Liver (tissue), 9 donors: Measurements from ENCODE around the gene PRKACA. TPM values are rescaled to one million over a fixed set of nuclear protein-coding genes. Genes with fewer than 3 reads are reported as not detected.

Experiments used
- DNase-seq: peaks from one replicate; pipeline ENCODE4 v3.0.0-alpha.2; 2017; ENCODE audit warnings: low spot score
- H3K27ac ChIP-seq, 2 donors: one replicate each; pipeline ENCODE4 v1.7.0; 2013; ENCODE audit warnings: inconsistent platforms in 2 of 2, low read length in 2 of 2, control low read depth in 1 of 2, low read depth in 1 of 2, mild to moderate bottlenecking in 1 of 2
- H3K27me3 ChIP-seq, 4 donors: one replicate each; pipeline versions ENCODE4 v1.6.1 to v1.7.0; 2013; ENCODE audit warnings: low read length in 3 of 4, inconsistent platforms in 1 of 4, mild to moderate bottlenecking in 1 of 4, moderate library complexity in 1 of 4; ENCODE audit not compliant: control insufficient read depth in 4 of 4, insufficient read depth in 4 of 4
- H3K36me3 ChIP-seq, 4 donors: one replicate each; pipeline versions ENCODE4 v1.6.1 to v1.7.0; 2013; ENCODE audit warnings: low read length in 3 of 4, mild to moderate bottlenecking in 3 of 4, low read depth in 1 of 4, moderate library complexity in 1 of 4; ENCODE audit not compliant: control insufficient read depth in 4 of 4, insufficient read depth in 3 of 4
- H3K4me1 ChIP-seq, 4 donors: one replicate each; pipeline versions ENCODE4 v1.6.1 to v1.7.0; 2013; ENCODE audit warnings: low read length in 3 of 4, mild to moderate bottlenecking in 3 of 4, moderate library complexity in 1 of 4; ENCODE audit not compliant: control insufficient read depth in 4 of 4, insufficient read depth in 4 of 4
- H3K4me3 ChIP-seq, 3 donors: one replicate each; pipeline versions ENCODE4 v1.6.1 to v1.7.0; 2013; ENCODE audit warnings: low read length in 3 of 3, control low read depth in 1 of 3, low read depth in 1 of 3, mild to moderate bottlenecking in 1 of 3
- H3K9ac ChIP-seq, 2 donors: one replicate each; pipeline ENCODE4 v1.7.0; 2013; ENCODE audit warnings: low read length in 2 of 2, mild to moderate bottlenecking in 2 of 2, moderate library complexity in 2 of 2, control low read depth in 1 of 2, low read depth in 1 of 2
- H3K9me3 ChIP-seq, 4 donors: one replicate each; pipeline versions ENCODE4 v1.6.1 to v1.7.0; 2013; ENCODE audit warnings: low read length in 3 of 4; ENCODE audit not compliant: control insufficient read depth in 4 of 4
- CTCF ChIP-seq: fragments of 150-350 bp; IDR thresholded peaks from 2 replicates; pipeline ENCODE4 v1.5.1; 2017; ENCODE audit warnings: improper control_type of control experiment, low read depth, low read length; ENCODE audit not compliant: missing input control
- EGR1 ChIP-seq, 2 donors: IDR thresholded peaks; 2 replicates each; pipeline ENCODE4 v1.6.1; 2016 to 2018; ENCODE audit warnings: antibody characterized with exemption in 2 of 2, low read depth in 2 of 2
- FOXA1 ChIP-seq: IDR thresholded peaks from 2 replicates; pipeline ENCODE4 v1.6.1; 2016; ENCODE audit warnings: antibody characterized with exemption
- FOXA2 ChIP-seq: IDR thresholded peaks from 2 replicates; pipeline ENCODE4 v1.6.1; 2016; ENCODE audit warnings: antibody characterized with exemption
- GABPA ChIP-seq, 2 donors: IDR thresholded peaks in 1 of 2; conservative IDR thresholded peaks in 1 of 2; 2 replicates each; pipeline ENCODE4 v1.6.1; 2016; ENCODE audit warnings: antibody characterized with exemption in 2 of 2, mild to moderate bottlenecking in 1 of 2, moderate library complexity in 1 of 2
- HNF4G ChIP-seq: IDR thresholded peaks from 2 replicates; pipeline ENCODE4 v1.6.1; 2016; ENCODE audit warnings: antibody characterized with exemption
- JUND ChIP-seq, 2 donors: IDR thresholded peaks; 2 replicates each; pipeline ENCODE4 v1.6.1; 2016; ENCODE audit warnings: antibody characterized with exemption in 2 of 2
- RAD21 ChIP-seq, 2 donors: IDR thresholded peaks; 2 replicates each; pipeline ENCODE4 v1.6.1; 2016; ENCODE audit warnings: antibody characterized with exemption in 2 of 2, mild to moderate bottlenecking in 2 of 2
- REST ChIP-seq: IDR thresholded peaks from 2 replicates; pipeline ENCODE4 v1.6.1; 2016; ENCODE audit warnings: antibody characterized with exemption, mild to moderate bottlenecking
- RXRA ChIP-seq, 2 donors: IDR thresholded peaks; 2 replicates each; pipeline ENCODE4 v1.6.1; 2017 to 2018; ENCODE audit warnings: antibody characterized with exemption in 2 of 2, mild to moderate bottlenecking in 1 of 2
- SP1 ChIP-seq: IDR thresholded peaks from 2 replicates; pipeline ENCODE4 v1.6.1; 2018; ENCODE audit warnings: antibody characterized with exemption, mild to moderate bottlenecking
- YY1 ChIP-seq: IDR thresholded peaks from 2 replicates; pipeline ENCODE4 v1.6.1; 2016; ENCODE audit warnings: antibody characterized with exemption, mild to moderate bottlenecking
- WGBS: extraction: QIAGEN DNeasy Blood & Tissue Kit; methylation state at CpG from one replicate; pipeline ENCODE4 v1.1.7; 2013; 5-methylcytosine and 5-hydroxymethylcytosine counted together
- polyA plus RNA-seq, 2 donors: library from polyadenylated mRNA; stranded (reverse) in 1 of 2; unstranded in 1 of 2; fragments of 200-250 nt in 1 of 2; fragments of >200 nt in 1 of 2; fragmentation: Nextera tagmentation in 1 of 2; extraction: Ambion mirVana in 1 of 2; gene quantifications; one replicate each; pipeline versions ENCODE4 v1.2.1 to v1.2.3, GENCODE V29; 2013 to 2015
- total RNA-seq, 2 donors: library from RNA; depleted of rRNA; stranded (reverse); fragments of >200 nt; gene quantifications; one replicate each; pipeline ENCODE4 v1.2.3, GENCODE V29; 2014
- TF ChIP-seq, protein P1 (sequence below): IDR thresholded peaks from 2 replicates; pipeline ENCODE4 v1.6.1; 2016; ENCODE audit warnings: antibody characterized with exemption
- TF ChIP-seq, protein P2 (sequence below): IDR thresholded peaks from 2 replicates; pipeline ENCODE4 v1.6.1; 2016; ENCODE audit warnings: antibody characterized with exemption
- donor health status: healthy.
- donor health status: healthy.
- donor health status: healthy.
- donor health status: healthy.
- donor health status: healthy.

PRKACA gene
- total and polyA plus RNA-seq, 4 donors: 15.5 to 72.4 (median 40.2) TPM

DNA sequence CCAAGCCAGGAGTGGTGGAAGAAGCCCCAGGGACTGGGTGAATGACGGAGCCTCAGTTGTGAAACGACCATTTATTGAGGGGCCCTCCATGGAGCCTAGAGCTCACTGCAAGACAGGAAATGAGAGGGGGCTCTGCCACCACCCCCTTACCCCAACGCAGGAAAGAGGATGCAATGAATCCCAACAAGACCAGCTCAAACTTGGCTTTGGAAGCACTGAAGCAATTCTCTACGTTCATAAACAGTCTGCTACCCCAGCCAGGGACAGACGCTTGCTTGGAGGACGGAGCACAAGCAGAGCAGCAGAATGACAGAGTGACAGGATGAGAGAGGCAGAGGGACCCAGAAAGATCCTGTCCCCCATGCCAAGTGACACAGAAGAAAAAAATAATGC lies 1.0 kb downstream of the PRKACA start:
- peaks cover 13 to 67% (median 58%) of the 10 kb centered on the region in 4 donors for H3K4me1 ChIP-seq

GRCh38 chr19:14115756-14116155 lies 1.8 kb downstream of the PRKACA start:
- no peak for DNase-seq
- Histone ChIP-seq H3K4me1 (peaks cover 15 to 68% (median 59%) of the 10 kb centered on the region in 4 donors), H3K27ac (peak overlapping the region; percentile 55 to 56), H3K27me3 (no peaks in the 10 kb centered on the region), H3K9ac (no peak overlapping the region), H3K4me3 (no peak overlapping the region), H3K36me3 (no peaks in the 10 kb centered on the region), H3K9me3 (no peaks in the 10 kb centered on the region)
- TF ChIP-seq FOXA1 (no peak), SP1 (no peak), RAD21 (IDR thresholded peaks at IDR 0.05) (no peak)
- TF ChIP-seq, protein P1, sequence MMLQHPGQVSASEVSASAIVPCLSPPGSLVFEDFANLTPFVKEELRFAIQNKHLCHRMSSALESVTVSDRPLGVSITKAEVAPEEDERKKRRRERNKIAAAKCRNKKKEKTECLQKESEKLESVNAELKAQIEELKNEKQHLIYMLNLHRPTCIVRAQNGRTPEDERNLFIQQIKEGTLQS: no peak
- WGBS: 88% methylated on average over 5 of the region's 5 CpGs

More for the DNA sequence above, 1.0 kb downstream of the PRKACA start:
- 16% methylated on average over 6 of the region's 6 CpGs for WGBS
- H3K27me3 ChIP-seq: no peaks in the 10 kb centered on the region
- H3K27ac ChIP-seq: peak overlapping the region; percentile 23 to 66
- no peak for TF ChIP-seq HNF4G
- H3K9me3 ChIP-seq: no peaks in the 10 kb centered on the region
- H3K4me3 ChIP-seq: peak overlapping the region in 2 of 3 donors; percentile 88 to 90
- H3K9ac ChIP-seq: peak overlapping the region in 1 of 2 donors; percentile 53
- no peak for DNase-seq
- H3K36me3 ChIP-seq: no peaks in the 10 kb centered on the region

DNA sequence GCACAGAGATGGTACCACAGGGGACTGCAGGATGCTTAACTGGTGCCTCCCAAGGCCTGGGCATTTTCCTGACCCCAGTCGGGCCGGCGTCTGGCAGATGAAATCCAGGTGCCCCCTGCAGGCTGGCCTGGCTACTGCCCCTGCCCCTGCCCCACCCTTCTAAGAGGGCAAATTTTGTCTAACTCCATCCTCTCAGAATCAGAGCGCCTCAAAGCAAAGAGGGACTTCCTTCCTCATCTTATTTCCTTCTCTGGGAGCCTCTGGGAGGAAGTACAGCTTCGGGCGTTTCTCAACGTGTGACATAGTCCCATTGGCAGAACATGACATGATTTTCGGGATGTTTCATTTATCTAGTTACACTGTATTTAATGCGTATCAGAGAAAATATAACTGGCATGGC lies 2.7 kb downstream of the PRKACA start:
- DNase-seq: no peak
- no peaks in the 10 kb centered on the region for H3K36me3 ChIP-seq
- peak overlapping the region; percentile 88 to 97 for H3K27ac ChIP-seq
- peaks cover 15 to 72% (median 60%) of the 10 kb centered on the region in 4 donors for H3K4me1 ChIP-seq
- H3K27me3 ChIP-seq: no peaks in the 10 kb centered on the region
- TF ChIP-seq EGR1 (IDR thresholded peaks at IDR 0.05; ENCODE audit: low read depth in 2 of 2) (peak; percentile 27 to 41), JUND (IDR thresholded peaks at IDR 0.05) (no peak), YY1 (no peak), SP1 (no peak), RXRA (IDR thresholded peaks at IDR 0.05) (peak in 1 of 2 donors; percentile 16), HNF4G (no peak), GABPA (IDR thresholded peaks at IDR 0.05 in 1 of 2, conservative IDR thresholded peaks at IDR 0.05 in 1 of 2) (no peak), RAD21 (IDR thresholded peaks at IDR 0.05) (peak; percentile 63 to 76), FOXA2 (no peak), CTCF (peak; percentile 50), REST (no peak)
- TF ChIP-seq, protein P1: no peak
- TF ChIP-seq, protein P2, sequence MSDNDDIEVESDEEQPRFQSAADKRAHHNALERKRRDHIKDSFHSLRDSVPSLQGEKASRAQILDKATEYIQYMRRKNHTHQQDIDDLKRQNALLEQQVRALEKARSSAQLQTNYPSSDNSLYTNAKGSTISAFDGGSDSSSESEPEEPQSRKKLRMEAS: peak; percentile 57
- H3K4me3 ChIP-seq: no peak overlapping the region
- 32% methylated on average over 9 of the region's 9 CpGs for WGBS
- H3K9ac ChIP-seq: no peak overlapping the region
- H3K9me3 ChIP-seq: no peaks in the 10 kb centered on the region
